IMR-90 (cell line): ENCODE measurements around the gene SWAP70. TPM values are rescaled to one million over a fixed set of nuclear protein-coding genes. Genes with fewer than 3 reads are reported as not detected.

Source experiments
- ATAC-seq: fragments of 200-7000 bp; cut with Tn5 transposase; 2 replicates; pipeline ENCODE4 v1.9.1; 2020; ENCODE audit warnings: low read depth, mild to moderate bottlenecking, moderate library complexity
- BruUV-seq: library from RNA; stranded (reverse); fragments of 400-500 nt; replicated peaks from 2 replicates; lab custom pipeline; 2021; lab: Mats Ljungman, UMichigan
- CTCF ChIA-PET: fragments of 300-600 bp; formaldehyde crosslinking; extraction: SDS; loops from one replicate; lab custom pipeline; 2021; ENCODE audit warnings: antibody characterized with exemption; lab: Yijun Ruan, JAX
- POLR2A ChIA-PET: fragments of 300-600 bp; sonication (Branson Sonifier 250); formaldehyde crosslinking; loops from one replicate; lab custom pipeline; 2022; ENCODE audit warnings: antibody characterized with exemption; ENCODE audit not compliant: unreplicated experiment; lab: Charles Lee
- DNase-seq: peaks from one replicate; pipeline ENCODE4 v3.0.0; 2013
- H2AFZ ChIP-seq: replicated peaks from 2 replicates; pipeline ENCODE3; 2013; ENCODE audit warnings: low read length, mild to moderate bottlenecking; ENCODE audit not compliant: poor library complexity
- H2AK5ac ChIP-seq: 2 replicates; pipeline ENCODE4 v1.6.1; 2013; ENCODE audit warnings: low read depth, low read length, inconsistent platforms
- H2AK9ac ChIP-seq: replicated peaks from 2 replicates; pipeline ENCODE3; 2013; ENCODE audit warnings: mild to moderate bottlenecking, low read depth, low read length, moderate library complexity; ENCODE audit not compliant: poor library complexity
- H2BK120ac ChIP-seq: 2 replicates; pipeline ENCODE4 v1.6.1; 2013; ENCODE audit warnings: low read depth, low read length, inconsistent platforms
- H2BK15ac ChIP-seq: 3 replicates; pipeline ENCODE4 v1.6.1; 2013; ENCODE audit warnings: low read depth, low read length, inconsistent platforms
- H2BK20ac ChIP-seq: 2 replicates; pipeline ENCODE4 v1.6.1; 2013; ENCODE audit warnings: low read depth, mild to moderate bottlenecking, inconsistent platforms, low read length, moderate library complexity
- H2BK5ac ChIP-seq: 2 replicates; pipeline ENCODE4 v1.6.1; 2013; ENCODE audit warnings: mild to moderate bottlenecking, low read depth, low read length, inconsistent platforms; ENCODE audit not compliant: poor library complexity, severe bottlenecking
- H3K14ac ChIP-seq: replicated peaks from 2 replicates; pipeline ENCODE4 v1.6.1; 2013; ENCODE audit warnings: low read depth, low read length, inconsistent platforms
- H3K18ac ChIP-seq: 2 replicates; pipeline ENCODE4 v1.6.1; 2013; ENCODE audit warnings: low read depth, low read length, control low read depth
- H3K23ac ChIP-seq: 2 replicates; pipeline ENCODE4 v1.6.1; 2013; ENCODE audit warnings: low read depth, low read length, inconsistent platforms
- H3K27ac ChIP-seq: 2 replicates; pipeline ENCODE4 v1.5.1; 2013; ENCODE audit warnings: mild to moderate bottlenecking, control low read depth, low read length; ENCODE audit not compliant: insufficient read depth
- H3K27me3 ChIP-seq: 2 replicates; pipeline ENCODE4 v1.6.1; 2013; ENCODE audit warnings: low read length; ENCODE audit not compliant: control insufficient read depth, insufficient read depth
- H3K36me3 ChIP-seq: 2 replicates; pipeline ENCODE4 v1.6.1; 2013; ENCODE audit warnings: low read length, mixed read lengths; ENCODE audit not compliant: control insufficient read depth, insufficient read depth
- H3K4ac ChIP-seq: 2 replicates; pipeline ENCODE4 v1.6.1; 2013; ENCODE audit warnings: low read depth, low read length, inconsistent platforms
- H3K4me1 ChIP-seq: 2 replicates; pipeline ENCODE4 v1.6.1; 2013; ENCODE audit warnings: low read length, mixed read lengths; ENCODE audit not compliant: control insufficient read depth, insufficient read depth
- H3K4me2 ChIP-seq: 2 replicates; pipeline ENCODE4 v1.6.1; 2013; ENCODE audit warnings: low read depth, mild to moderate bottlenecking, control low read depth, low read length, moderate library complexity
- H3K4me3 ChIP-seq: 2 replicates; pipeline ENCODE4 v1.5.1; 2013; ENCODE audit warnings: low read depth, mild to moderate bottlenecking, control low read depth, low read length, moderate library complexity; ENCODE audit not compliant: insufficient read depth
- H3K56ac ChIP-seq: 2 replicates; pipeline ENCODE4 v1.6.1; 2013; ENCODE audit warnings: low read length, inconsistent platforms; ENCODE audit not compliant: insufficient read depth; ENCODE audit errors: extremely low read depth
- H3K79me1 ChIP-seq, 2 experiments: 2 replicates each; pipeline ENCODE4 v1.6.1; 2013; ENCODE audit warnings: low read length in 2 of 2, inconsistent platforms in 1 of 2, low read depth in 1 of 2
- H3K9ac ChIP-seq: 2 replicates; pipeline ENCODE4 v1.6.1; 2013; ENCODE audit warnings: low read depth, low read length, control low read depth
- H3K9me1 ChIP-seq: 2 replicates; pipeline ENCODE4 v1.6.1; 2013; ENCODE audit warnings: low read length, inconsistent platforms; ENCODE audit not compliant: insufficient read depth
- H3K9me3 ChIP-seq: 2 replicates; pipeline ENCODE4 v1.6.1; 2013; ENCODE audit warnings: low read length; ENCODE audit not compliant: control insufficient read depth, insufficient read depth
- H4K20me1 ChIP-seq: 2 replicates; pipeline ENCODE4 v1.6.1; 2013; ENCODE audit warnings: low read length, inconsistent platforms; ENCODE audit not compliant: insufficient read depth
- H4K5ac ChIP-seq: 2 replicates; pipeline ENCODE4 v1.6.1; 2013; ENCODE audit warnings: mild to moderate bottlenecking, low read depth, low read length, control low read depth
- H4K8ac ChIP-seq, 2 experiments: 2 replicates each; pipeline ENCODE4 v1.6.1; 2013; ENCODE audit warnings: low read depth in 2 of 2, low read length in 2 of 2, control low read depth in 1 of 2, inconsistent platforms in 1 of 2
- H4K91ac ChIP-seq: 2 replicates; pipeline ENCODE4 v1.6.1; 2013; ENCODE audit warnings: low read depth, low read length, inconsistent platforms; ENCODE audit not compliant: insufficient read depth
- BHLHE40 ChIP-seq: fragments of 150-350 bp; IDR thresholded peaks from 2 replicates; pipeline ENCODE4 v1.6.1; 2016; ENCODE audit warnings: mild to moderate bottlenecking, low read depth, low read length
- CHD1 ChIP-seq: IDR thresholded peaks from 2 replicates; pipeline ENCODE4 v1.6.1; 2012; ENCODE audit warnings: low read depth, low read length, improper control_type of control experiment
- FOS ChIP-seq: fragments of 150-350 bp; IDR thresholded peaks from 2 replicates; pipeline ENCODE4 v1.6.1; 2016; ENCODE audit warnings: low read depth, low read length
- MXI1 ChIP-seq: IDR thresholded peaks from 2 replicates; pipeline ENCODE4 v1.6.1; 2012; ENCODE audit warnings: low read depth, mild to moderate bottlenecking, low read length, moderate library complexity, borderline replicate concordance
- POLR2A ChIP-seq: IDR thresholded peaks from 2 replicates; pipeline ENCODE4 v1.6.1; 2012; ENCODE audit warnings: mild to moderate bottlenecking, low read depth, low read length
- RAD21 ChIP-seq: IDR thresholded peaks from 2 replicates; pipeline ENCODE4 v1.6.1; 2012; ENCODE audit warnings: low read length, improper control_type of control experiment
- RFX5 ChIP-seq: IDR thresholded peaks from 2 replicates; pipeline ENCODE4 v1.8.0; 2012; ENCODE audit warnings: low read depth, mild to moderate bottlenecking, low read length, moderate library complexity
- dilution Hi-C: fragments of 300-500 bp; cut with HindIII; formaldehyde crosslinking; loops from one replicate; pipeline ENCODE4 v1.14.3; 2018; ENCODE audit warnings: low sequenced_read_pairs; ENCODE audit not compliant: unreplicated experiment
- in situ Hi-C: fragments of 300-500 bp; cut with MboI; formaldehyde crosslinking; loops from 3 replicates; pipeline ENCODE4 v1.14.3; 2019; ENCODE audit warnings: low sequenced_read_pairs, inconsistent platforms, mixed read lengths
- intact Hi-C: fragments of 100-400 bp; cut with micrococcal nuclease; formaldehyde crosslinking; loops from 2 replicates; pipeline ENCODE4 v1.10.0; 2022
- polyA plus RNA-seq, 3 experiments: library from polyadenylated mRNA; depleted of rRNA; stranded (reverse); fragments of >200 nt; gene quantifications; 2 replicates each; pipeline ENCODE4 v1.2.3, GENCODE V29; 2012; ENCODE audit warnings: low replicate concordance in 1 of 3
- total RNA-seq: library from RNA; depleted of rRNA; stranded (reverse); fragments of >200 nt; gene quantifications from 2 replicates; pipeline ENCODE4 v1.2.3, GENCODE V29; 2012

The SWAP70 gene
- total and polyA plus RNA-seq, 2 of the 4 experiments (the other 2 are of a cell fraction) = 15.5 to 19.9 TPM

- Histone ChIP-seq H3K36me3 (no peaks in the 10 kb centered on the region), H4K91ac (no peak overlapping the region), H4K5ac (no peak overlapping the region), H3K18ac (no peak overlapping the region), H3K14ac (no peak overlapping the region), H3K9me1 (peaks cover 7% of the 10 kb centered on the region), H2BK15ac (no peak overlapping the region), H4K8ac (no peak overlapping the region), H2BK5ac (no peak overlapping the region), H3K79me1 (no peaks in the 10 kb centered on the region), H3K9ac (no peak overlapping the region), H3K4ac (no peak overlapping the region), H2BK120ac (no peak overlapping the region), H3K4me2 (no peak overlapping the region), H3K27me3 (no peaks in the 10 kb centered on the region), H3K9me3 (no peaks in the 10 kb centered on the region), H4K20me1 (no peaks in the 10 kb centered on the region), H2AFZ (no peak overlapping the region), H3K56ac (no peak overlapping the region), H3K4me3 (no peak overlapping the region), H2AK5ac (no peak overlapping the region), H2BK20ac (no peak overlapping the region), H3K4me1 (peaks cover 3% of the 10 kb centered on the region; the same call in 1 of the 2 replicates), H3K23ac (no peak overlapping the region), H2AK9ac (no peak overlapping the region), H3K27ac (no peak overlapping the region)
- ATAC-seq (no peak), DNase-seq (no peak)
- in situ Hi-C loops (loop anchor here (25.0 kb wide), 1 partner anchor 688 kb away; the partner anchor contains the start of gene ADM), dilution Hi-C loops (no loop called here), intact Hi-C loops (no loop called here)
- POLR2A ChIA-PET = no interaction called here
- CTCF ChIA-PET = no interaction called here
- TF ChIP-seq CHD1 (no peak), RFX5 (no peak), BHLHE40 (no peak), RAD21 (no peak), FOS (no peak), MXI1 (no peak), POLR2A (no peak)
- BruUV-seq = no TSS peak
These were observed 39.4 kb upstream of the SWAP70 start for GRCh38 chr11:9624448-9624847.
